Forelimb muscle (tissue), 1 donor: ENCODE results near the gene PRX. TPM values are rescaled to one million over a fixed set of nuclear protein-coding genes. Genes with fewer than 3 reads are reported as not detected.
A peak's percentile ranks its signal among the peaks of the same experiment; 100 is the strongest.
"Not testable (repeated sequence)": the region's sequence is repeated elsewhere in the genome, so short reads cannot be mapped to it uniquely, and the experiment has no call there.

Experiments
- DNase-seq: peaks from one replicate; pipeline ENCODE4 v3.0.0-alpha.2; 2013; ENCODE audit warnings: low read depth
- polyA plus RNA-seq: library from polyadenylated mRNA; unstranded; fragments of 120-200 nt; gene quantifications from one replicate; pipeline ENCODE4 v1.2.1, GENCODE V29; 2013; ENCODE audit not compliant: insufficient read length

The PRX gene
- polyA plus RNA-seq, 1 donor: 7.7 TPM

DNA sequence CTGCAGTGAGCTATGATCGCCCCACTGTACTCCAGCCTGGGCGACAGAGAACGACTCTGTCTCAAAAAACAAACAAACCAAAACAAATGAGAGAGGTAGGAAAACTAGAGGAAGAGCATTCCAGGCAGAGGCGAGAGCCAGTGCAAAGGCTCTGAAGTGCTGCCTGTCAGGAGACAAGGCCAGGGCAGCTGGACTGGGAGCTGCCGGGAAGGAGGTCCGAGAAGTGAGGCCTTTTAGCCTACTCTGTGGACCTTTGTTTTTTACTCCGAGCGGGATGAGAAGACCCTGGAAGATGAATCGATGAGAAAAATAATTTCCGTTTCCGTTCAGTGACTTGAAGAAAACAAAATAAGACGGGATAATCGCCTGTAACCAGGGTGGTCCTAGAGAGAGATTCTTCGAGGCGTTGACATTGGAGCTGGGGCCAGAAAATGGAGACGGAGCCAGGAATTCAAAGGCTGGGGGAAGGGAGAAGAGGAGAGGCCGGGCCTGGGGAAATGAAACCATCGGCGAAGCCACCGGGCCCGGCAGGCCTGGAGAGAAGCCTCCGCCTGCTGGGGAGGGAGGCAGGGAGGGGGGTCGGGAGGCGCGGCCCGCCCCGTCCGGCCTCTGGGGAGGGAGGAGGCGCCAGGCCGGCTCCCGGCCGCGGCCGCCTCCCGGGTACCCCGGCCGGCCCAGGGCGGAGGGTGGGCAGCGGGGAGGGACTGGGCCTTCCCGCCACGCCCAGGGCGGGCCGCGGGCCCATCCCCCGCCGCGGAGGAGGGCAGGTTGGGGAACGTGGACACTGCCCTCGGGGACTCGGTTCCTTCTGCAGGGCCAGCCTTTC lies 20.4 kb upstream of the PRX start:
- peak; percentile 80 for DNase-seq

- not testable (repeated sequence) for DNase-seq
Measured at GRCh38 chr19:40432760-40433159, 19.6 kb upstream of the PRX start.

GRCh38 chr19:40431698-40432097 lies 18.5 kb upstream of the PRX start:
- no peak for DNase-seq

GRCh38 chr19:40430242-40430641 lies 17.1 kb upstream of the PRX start:
- not testable (repeated sequence) for DNase-seq

- DNase-seq: not testable (repeated sequence)
Measured at GRCh38 chr19:40428197-40428596, 15.0 kb upstream of the PRX start.

DNA sequence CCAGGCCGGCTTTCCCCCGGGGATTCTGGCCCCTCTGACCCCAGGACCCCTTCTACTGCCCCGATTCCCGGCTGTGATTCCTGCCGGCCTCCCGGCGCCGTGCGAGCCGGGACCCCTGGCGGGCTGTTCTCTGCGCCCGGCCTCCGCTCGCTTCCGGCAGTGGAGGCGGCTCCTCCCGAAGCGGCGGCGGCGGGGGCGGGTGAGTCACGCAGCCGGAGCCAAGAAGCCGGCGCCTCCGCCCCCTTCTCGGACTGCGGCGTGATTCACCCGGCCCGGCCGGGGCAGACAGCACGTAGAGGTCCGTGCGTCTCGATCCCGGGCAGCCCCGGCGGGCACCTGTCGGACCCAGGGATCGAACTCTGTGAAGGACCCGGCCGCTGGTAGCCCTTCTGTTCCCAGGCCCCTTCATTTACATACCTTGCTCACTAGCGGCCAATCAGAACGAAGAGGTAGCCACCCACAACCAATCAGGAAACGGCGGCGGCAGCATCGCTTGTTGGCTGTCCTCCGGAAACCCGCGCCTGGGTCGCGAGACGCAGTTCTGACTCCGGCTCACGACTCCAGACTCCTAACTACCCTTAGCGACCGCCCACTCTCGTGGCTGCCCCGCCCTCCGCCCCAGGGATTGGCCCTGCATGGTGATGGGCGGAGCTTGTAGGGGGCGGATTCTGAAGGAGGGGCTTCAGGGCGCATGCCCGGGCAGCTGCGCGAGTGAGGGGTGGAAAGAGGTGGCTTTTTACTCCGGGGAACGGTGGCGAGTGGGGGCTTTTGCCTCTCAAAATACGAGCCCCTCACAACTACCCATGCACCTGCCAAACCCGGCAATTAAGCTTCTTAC lies 12.5 kb upstream of the PRX start, which contains the start of gene SERTAD1:
TSS of gene SERTAD1 (minus strand) at position 543 of the 838 bp plus-strand sequence. CDS start 2,446 bp downstream, outside the sequence.
- DNase-seq: peak; percentile 97

DNA sequence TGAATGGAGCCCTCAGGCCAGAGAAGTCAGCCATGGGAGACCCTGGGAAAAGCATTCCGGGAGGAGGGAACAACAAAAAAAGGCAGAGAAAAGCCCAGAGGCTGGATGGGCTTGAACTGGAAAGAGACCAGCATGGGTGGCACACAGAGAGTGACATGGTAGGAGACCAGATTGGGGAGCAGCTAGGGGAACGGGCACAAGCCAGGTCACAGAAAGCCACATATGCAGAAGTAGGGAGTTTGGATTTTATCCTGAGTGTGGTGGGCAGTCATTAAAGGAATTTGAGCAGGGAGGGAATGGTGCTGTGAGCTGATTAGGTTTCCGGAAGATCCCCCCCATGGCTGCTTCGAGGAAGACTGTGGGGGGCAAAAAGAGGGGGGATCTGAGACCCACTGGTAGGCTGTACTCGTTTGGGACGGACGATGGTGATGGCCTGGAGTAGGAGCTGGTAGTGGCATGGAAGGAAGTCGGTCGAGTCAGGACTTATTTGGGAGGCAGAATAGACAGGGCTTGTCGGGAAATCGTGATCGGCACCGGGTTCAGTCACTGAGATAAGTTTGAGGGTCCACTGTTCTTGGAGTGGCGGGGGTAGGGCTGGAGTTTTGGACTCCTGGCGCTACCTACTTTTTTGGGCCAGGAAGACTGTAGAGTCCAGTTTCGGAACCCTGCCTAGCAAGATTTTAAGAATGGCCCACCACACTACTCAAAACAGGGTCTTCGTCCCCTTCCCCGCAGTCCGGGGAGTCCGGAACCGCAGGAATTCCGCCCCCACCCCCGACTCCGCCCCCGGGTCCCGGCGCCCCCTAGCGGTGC lies 11.7 kb upstream of the PRX start:
- no peak for DNase-seq

DNA sequence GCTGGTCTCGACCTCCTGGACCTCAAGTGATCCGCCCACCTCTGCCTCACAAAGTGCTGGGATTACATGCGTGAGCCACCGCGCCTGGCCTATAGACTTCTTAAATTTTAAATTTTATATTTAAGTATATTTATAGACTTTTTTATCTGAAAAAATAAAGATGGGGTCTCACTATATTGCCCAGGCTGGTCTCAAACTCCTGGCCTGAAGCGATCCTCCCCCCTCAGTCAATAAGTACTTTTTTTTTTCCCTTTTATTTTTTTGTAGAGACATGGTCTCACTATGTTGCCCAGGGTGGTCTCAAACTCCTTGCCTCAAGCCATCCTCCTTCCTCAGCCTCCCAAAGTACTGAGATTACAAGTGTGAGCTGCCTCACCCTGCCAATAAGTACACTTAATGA lies 10.8 kb upstream of the PRX start:
- no peak for DNase-seq

DNA sequence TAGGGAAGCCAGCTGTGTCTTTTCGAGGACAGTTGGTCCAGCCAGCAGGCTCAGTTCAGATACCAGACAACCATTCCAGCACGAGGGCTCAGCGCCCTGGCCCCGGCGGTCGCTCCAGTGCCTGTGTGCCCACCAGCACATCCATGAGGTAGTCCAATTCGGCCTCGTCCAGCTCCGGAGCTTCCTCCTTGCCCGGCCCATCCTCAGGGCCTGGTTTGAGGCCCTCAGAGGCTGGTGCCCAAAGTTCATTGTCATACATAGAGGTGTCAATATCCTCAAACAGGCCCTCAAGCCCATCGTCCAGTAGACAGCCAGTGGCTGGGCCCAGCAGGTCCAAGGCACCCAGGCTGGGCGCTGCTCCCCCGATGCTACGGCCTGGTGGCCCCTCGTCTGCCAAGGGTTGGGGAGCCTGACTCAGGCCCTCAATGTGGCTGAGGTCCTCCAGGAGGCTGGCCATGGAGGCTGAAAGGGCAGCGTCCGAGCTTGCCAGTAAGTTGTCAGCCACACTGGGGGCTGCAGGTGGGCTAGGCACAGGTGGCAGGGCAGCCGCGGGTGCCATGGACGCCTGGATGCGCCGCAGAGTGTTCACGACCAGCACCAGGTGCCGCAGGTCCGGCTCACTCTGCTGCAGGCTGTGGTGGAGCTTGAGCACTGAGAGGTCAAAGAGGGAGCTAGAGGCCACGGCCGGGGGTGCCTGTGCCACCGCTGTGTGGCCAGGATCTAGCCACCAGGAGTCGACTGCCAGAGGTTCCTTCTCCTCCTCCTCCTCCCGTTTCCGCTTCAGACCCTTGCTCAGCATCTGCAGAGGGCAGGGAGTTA lies 9.8 kb upstream of the PRX start:
- no peak for DNase-seq

DNA sequence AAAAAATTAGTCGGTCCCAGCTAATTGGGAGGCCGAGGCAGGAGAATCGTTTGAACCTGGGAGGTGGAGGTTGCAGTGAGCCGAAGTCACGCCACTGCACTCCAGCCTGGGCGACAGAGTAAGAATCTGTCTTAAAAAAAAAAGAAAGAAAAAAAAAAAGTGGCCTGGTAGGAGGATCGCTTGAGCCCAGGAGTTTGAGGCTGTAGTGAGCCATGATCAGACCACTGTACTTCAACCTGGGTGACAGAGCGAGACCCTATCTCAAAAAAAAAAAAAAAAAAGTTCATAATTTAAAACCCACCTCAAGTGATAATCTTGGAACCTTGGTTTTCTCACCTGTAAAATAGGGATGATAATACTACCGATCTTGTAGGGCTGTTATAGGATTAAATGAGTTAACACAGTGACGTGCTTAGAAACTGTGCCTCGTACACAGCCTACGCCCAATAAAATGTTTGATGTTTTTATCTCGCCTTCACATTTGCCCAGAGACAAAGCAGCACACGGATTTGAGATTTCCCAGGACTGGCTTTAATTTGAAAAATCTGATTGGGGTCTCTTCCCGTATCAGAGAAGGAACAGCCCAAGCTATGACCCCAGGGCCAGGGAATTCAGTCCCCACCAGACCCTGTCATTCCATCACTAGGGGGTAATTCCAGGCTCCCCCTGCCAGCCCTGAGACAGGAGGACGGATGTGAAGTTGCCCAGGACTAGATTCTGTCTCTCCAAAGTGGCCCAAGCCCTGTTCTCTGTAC lies 9.0 kb upstream of the PRX start:
- no peak for DNase-seq

DNA sequence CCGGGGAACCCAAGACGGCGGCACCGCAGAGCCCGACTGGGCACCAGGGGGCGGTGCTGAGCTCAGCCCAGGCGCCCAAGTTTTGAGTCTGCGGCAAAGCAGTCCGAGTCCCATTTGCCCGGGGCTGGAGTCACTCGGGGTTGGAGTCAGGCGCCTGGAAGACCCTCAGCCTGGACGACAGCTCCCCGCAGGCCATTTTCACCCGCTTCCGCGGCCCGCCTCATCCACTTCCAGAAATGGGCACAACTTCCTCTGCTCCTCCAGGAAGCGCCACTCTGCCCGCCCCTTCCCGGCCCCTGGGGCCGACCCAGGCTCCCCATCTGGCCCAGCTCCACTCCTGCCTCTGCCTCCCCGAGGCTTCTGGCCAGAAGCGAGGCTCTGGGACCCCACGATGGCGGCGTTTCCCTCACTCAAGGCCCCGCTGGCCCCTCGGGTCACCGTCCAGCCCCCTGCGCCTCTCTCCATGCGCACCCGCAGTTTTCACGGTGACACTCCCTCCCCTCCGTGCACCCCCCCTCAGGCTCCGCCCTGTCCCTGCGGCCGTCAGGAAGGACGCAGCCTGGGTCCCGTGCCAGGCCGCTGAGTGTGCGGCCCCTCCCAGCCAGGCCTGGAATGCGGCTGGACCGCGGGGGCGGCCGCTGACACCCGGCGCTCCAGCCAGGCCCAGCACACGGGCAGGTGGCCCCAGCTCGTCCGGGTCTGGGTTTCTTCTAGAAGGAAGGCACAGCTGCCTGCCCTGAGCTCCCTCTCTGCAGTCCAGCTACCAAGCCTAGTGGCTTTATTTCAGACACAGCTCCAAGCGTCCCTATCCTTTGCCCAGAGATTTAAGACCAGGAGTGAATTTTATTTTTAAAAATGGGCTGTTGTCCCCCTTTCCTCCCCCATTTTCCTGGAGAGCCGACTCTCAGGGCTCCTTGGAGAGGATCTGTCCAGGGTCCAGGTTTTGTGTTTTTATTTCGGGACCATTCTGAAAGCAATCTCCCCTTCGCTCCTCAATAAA lies 7.9 kb upstream of the PRX start:
- DNase-seq: peak; percentile 77

DNA sequence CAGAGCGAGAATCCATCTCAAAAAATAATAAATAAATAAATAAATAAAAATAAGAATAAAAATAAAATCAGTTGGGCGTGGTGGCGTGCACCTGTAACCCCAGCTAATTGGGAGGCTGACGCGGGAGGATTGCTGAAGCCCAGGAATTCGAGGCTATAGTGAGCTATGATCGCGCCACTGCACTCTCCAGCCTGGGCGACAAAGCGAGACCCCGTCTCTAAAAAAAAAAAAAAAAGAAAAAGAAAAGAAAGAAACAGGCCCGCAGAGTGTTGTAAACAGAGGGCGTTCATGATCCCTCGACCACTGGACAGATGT lies 7.2 kb upstream of the PRX start:
- no peak for DNase-seq

DNA sequence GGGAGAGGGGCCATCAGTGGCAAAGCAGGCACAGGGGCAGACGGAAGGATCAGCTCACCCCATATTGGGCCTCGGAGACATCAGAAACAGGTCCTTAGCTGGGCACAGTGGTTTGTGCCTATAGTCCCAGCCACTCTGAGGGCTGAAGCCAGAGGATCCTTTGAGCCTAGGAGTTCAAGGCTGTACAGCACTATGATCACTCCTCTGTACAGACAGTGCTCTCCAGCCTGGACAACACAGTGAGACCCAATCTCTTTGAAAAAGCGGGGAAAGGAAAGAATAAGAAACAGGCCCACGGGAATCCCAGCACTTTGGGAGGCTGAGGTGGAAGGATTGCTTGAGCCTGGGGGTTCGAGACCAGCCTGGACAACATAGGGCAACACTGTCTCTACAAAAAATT lies 6.6 kb upstream of the PRX start:
- DNase-seq: no peak

GRCh38 chr19:40419066-40419612 lies 6.0 kb upstream of the PRX start:
- DNase-seq: no peak

DNA sequence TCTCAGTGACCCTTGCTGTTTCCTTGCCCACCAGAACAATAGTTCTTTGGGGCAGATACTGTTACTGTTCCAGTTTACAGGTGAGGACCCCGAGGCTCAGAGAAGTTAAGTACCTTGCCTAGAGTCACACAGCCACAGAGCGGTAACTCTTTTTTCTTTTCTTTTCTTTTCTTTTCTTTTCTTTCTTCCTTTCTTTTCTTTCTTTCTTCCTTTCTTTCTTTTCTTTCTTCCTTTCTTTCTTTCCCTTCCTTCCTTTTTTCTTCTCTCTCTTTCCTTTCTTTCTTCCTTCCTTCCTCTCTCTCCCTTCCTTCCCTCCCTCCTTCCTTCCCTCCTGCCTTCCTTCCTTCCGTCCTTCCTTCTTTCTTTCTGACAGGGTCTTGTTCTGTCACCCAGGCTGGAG lies 4.9 kb upstream of the PRX start:
- DNase-seq: no peak

GRCh38 chr19:40417643-40417981 lies 4.4 kb upstream of the PRX start:
- DNase-seq: no peak

DNA sequence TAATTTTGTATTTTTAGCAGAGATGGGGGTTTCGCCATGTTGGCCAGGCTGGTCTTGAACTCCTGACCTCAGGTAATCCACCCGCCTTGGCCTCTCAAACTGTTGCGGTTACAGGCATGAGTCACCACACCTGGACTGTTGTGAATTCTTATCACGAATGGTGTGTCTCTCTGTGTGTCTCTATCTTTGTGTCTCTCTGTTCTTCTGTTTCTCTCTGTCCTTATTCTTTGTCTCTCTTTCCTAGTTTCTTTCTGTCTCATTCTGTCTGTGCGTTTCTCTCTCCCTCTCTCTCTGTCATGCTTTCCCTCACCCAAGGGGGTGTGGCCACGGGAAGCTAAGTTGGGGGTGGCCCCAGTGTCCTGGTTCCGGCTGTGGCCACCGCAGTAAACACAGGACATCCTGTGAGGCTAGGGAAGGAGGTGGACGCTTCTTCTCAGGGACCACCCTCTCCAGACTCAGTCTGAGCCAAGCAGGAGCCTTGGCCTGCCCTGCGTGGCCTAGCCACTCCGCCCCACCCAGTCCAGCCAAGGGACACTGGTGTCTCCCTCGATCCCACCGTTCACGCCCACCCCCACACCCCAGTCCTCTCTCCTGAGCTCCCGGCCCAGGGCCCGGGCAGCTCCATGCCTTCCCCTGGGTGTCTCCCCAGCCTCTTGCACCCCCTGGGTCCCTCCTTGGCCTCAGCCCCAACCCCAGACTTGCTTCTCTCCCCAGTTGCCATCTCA lies 3.9 kb upstream of the PRX start:
- DNase-seq: no peak

DNA sequence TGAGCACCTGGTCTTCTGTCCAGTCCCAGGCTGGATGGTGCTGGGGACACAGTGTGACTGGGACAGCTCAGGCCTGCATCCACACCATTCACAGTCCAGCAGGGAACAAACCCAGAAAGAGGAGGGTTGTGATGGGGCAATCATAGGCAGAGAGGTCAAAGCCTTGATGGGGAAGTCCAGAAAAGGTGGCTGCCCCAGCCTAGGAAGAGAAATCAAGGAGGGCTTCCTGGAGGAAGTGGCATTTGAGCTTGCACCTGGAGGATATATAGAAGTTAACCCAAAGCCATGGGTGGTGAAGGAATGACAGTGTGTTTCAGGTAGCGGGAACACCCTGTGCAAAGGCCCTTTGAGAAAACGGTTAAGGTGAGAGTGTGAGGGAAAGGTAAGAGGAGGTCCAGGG lies 2.6 kb upstream of the PRX start:
- DNase-seq: no peak
